ENCODE data around the gene SHISA2. TPM values are rescaled to one million over a fixed set of nuclear protein-coding genes. Genes with fewer than 3 reads are reported as not detected.
A peak's percentile ranks its signal among the peaks of the same experiment; 100 is the strongest.

The SHISA2 gene
- polyA plus RNA-seq, 1 experiment, result not detected

GRCh38 chr13:26019881-26020870 is 31.6 kb downstream of the SHISA2 start:
- ChIA-PET POLR2A (no interaction called here), CTCF (interaction anchor here (0.7 kb wide), 1 partner anchor 26 kb away, joined by 3 read pairs; no protein-coding TSS in a partner anchor)
- Histone ChIP-seq H3K36me3 (ENCODE audit: control insufficient read depth, insufficient read depth, low read length) (no peaks in the 10 kb centered on the region), H3K4me3 (ENCODE audit: low read depth, low read length) (no peak overlapping the region), H3K27me3 (ENCODE audit: control insufficient read depth, insufficient read depth, low read length) (no peaks in the 10 kb centered on the region)
- DNase-seq (ENCODE audit: low read depth), result peak; percentile 52
- TF ChIP-seq CTCF (IDR thresholded peaks at IDR 0.05; ENCODE audit: insufficient read depth, low read depth, low read length), result no peak

- ChIA-PET CTCF (interaction anchor here (1.3 kb wide), 1 partner anchor 10 kb away, joined by 3 read pairs; no protein-coding TSS in a partner anchor), POLR2A (no interaction called here)
- DNase-seq (ENCODE audit: low read depth), result no peak
- no peak for TF ChIP-seq CTCF (IDR thresholded peaks at IDR 0.05; ENCODE audit: insufficient read depth, low read depth, low read length)
- H3K27me3 ChIP-seq (ENCODE audit: control insufficient read depth, insufficient read depth, low read length), result no peaks in the 10 kb centered on the region
- no peak overlapping the region for H3K4me3 ChIP-seq (ENCODE audit: low read depth, low read length)
- H3K36me3 ChIP-seq (ENCODE audit: control insufficient read depth, insufficient read depth, low read length), result no peaks in the 10 kb centered on the region
Measured at GRCh38 chr13:26019251-26019650, 32.6 kb downstream of the SHISA2 start.

DNA sequence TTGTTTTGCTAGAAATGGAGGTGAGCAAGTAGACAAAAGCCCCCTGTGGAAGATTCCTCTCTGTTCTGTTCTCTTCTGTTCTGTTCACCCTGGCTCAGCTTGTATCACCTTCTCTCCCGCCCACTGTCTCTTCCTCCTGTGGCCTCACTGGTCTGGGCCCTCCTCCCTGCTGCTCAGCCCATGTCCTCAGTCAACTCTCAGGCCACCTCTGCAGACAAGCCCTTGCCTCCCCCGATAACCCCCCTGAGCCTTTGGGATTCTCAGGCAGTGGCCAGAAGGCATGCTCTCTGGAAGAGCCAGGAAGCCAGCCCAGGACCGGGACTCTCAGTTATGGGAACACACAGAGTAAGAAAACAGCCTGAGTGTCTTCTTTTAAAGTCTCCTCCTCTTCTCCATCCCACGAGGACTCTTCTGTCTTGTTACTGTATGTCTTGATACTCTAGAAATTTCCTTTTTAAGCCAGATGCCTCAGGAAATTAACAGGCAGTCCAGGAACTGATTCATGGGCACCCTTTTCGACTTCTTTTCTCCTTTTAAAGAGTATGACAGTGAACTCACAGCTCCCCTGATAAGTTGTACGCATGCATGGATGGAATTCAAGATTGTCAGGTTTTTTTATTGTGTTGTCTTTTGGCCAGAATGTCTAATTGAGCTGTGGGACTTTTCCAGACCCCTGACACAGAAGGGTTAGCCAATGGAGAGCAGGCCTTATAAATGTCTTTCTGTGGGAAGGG is 33.7 kb downstream of the SHISA2 start:
- H3K4me3 ChIP-seq (ENCODE audit: low read depth, low read length), result no peak overlapping the region
- TF ChIP-seq CTCF (IDR thresholded peaks at IDR 0.05; ENCODE audit: insufficient read depth, low read depth, low read length), result no peak
- ChIA-PET CTCF (interaction anchor here (1.3 kb wide), 1 partner anchor 11 kb away, joined by 3 read pairs; no protein-coding TSS in a partner anchor), POLR2A (no interaction called here)
- no peaks in the 10 kb centered on the region for H3K36me3 ChIP-seq (ENCODE audit: control insufficient read depth, insufficient read depth, low read length)
- DNase-seq (ENCODE audit: low read depth), result no peak
- no peaks in the 10 kb centered on the region for H3K27me3 ChIP-seq (ENCODE audit: control insufficient read depth, insufficient read depth, low read length)

DNA sequence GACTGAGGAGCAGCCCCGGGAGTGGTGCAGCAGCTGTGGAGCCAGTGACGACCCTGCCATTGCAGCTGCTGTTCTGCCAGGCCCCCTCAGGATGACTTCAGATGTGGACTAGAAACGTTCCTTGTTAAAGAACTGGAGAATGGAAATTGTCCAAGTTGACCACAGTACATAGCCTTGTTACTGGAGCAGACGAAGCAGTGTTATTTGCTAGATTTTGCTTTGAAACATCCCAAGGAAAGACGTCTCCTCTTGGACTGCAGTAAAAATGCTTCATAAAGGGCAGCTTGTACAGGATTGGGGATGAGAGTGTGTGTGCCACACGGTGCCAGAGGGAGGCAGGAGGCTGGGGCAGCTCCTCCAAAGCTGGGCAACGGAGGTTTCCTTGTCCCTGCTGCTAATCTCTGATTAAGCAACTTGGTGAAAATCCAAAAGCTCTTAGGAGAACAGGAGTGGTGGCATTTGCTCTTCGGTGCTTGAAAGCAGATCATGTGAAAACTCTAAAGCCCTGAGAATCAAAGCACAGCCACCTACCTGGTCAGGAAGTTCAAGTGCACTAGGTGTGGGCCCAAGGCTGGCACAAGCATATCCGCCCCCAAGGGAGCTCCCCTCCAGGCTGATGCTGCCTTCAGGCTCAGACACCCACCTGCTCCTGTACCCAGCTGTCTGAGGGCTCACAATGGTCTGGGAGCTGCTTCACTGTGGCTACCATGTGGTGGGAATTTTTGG is 34.5 kb downstream of the SHISA2 start:
- H3K4me3 ChIP-seq (ENCODE audit: low read depth, low read length), result no peak overlapping the region
- TF ChIP-seq CTCF (IDR thresholded peaks at IDR 0.05; ENCODE audit: insufficient read depth, low read depth, low read length), result no peak
- ChIA-PET POLR2A (no interaction called here), CTCF (no interaction called here)
- no peak for DNase-seq (ENCODE audit: low read depth)
- H3K27me3 ChIP-seq (ENCODE audit: control insufficient read depth, insufficient read depth, low read length), result no peaks in the 10 kb centered on the region
- no peaks in the 10 kb centered on the region for H3K36me3 ChIP-seq (ENCODE audit: control insufficient read depth, insufficient read depth, low read length)
